Fibroblast of skin of back (primary cell): Measurements from ENCODE around the gene IP6K2.
"Not testable (repeated sequence)": the region's sequence is repeated elsewhere in the genome, so short reads cannot be mapped to it uniquely, and the experiment has no call there.

Experiments used
- DNase-seq: peaks from one replicate; pipeline ENCODE4 v3.0.0-alpha.2; 2013

Gene IP6K2

GRCh38 chr3:48725185-48725855 lies 8.3 kb upstream of the IP6K2 start:
- DNase-seq: not testable (repeated sequence)

GRCh38 chr3:48723725-48724124 lies 6.7 kb upstream of the IP6K2 start:
- no peak for DNase-seq

DNA sequence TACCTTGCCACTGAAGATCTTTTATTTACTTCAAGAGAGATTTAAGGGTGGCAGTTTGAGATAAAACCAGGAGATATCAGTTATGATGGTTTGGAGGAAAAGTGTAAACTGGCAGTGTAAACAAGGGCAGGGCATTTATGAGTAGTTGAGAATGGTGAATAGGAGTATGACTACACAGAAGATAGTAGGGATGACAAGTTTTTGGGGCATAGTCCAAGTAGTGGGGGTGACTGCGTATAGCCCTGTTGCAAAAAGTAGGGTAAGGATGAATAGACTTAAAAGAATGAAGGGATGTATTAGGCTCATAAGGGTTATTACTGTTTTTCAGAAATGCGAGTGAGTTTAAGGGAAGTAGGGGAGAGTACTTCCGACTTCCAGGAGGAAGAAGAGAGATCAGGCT lies 6.3 kb upstream of the IP6K2 start:
- DNase-seq: not testable (repeated sequence)

DNA sequence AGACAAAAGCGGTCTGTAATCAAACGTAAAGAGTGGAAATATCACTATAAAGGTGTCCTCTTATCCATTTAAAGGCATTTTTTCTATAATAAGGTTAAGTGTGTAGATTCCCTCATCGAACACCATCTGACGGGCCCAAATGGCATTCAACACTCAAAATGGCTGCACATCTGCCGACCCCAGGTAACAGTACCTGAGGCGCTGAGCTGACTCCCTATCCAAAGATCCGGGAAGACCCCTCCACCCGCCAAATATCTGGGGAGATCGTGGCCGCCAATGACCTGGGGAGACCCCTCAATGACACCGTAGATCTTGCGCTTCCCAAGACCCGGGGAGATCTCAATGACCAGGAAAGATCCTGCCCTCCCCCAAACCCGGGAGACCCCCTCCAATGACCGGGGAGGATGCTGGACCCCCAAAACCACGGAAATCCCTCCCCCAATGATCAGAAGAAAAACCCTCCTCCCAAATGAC lies 476 bp downstream of the IP6K2 start:
- DNase-seq: no peak

DNA sequence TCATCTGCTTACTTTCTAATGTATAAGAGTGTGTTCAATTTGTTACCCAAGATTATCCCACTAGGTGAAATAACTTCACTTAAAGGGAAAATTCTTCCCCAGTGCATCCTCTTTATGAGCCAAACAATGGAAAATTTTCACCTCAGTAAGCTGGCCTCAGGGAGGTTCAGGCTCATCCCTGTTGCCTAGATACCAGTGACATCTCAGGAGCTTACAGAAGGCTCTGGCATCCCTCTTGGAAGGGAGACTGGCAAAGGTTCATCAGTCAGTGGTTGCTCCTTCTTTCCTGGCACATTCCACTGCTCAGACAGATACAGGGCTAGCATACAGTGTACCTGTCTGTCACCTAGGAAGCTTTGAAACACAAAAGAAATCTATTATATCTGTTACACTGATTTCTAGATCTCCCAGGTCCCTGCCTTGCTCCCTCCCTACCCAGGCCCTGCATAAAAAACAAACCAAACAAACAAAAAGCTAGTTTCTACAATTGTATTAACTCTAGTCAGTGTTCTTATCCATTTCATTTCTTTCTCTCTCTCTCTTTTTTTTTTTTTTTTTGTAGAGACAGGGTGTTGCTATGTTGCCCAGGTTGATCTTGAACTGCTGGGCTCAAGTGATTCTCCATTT lies 1.7 kb downstream of the IP6K2 start:
- DNase-seq: peak; percentile 27

- DNase-seq: no peak
Observed at GRCh38 chr3:48711727-48712126, 5.3 kb downstream of the IP6K2 start.

- no peak for DNase-seq
Observed at GRCh38 chr3:48709051-48709461, 8.0 kb downstream of the IP6K2 start.

GRCh38 chr3:48708481-48708889 lies 8.5 kb downstream of the IP6K2 start:
- DNase-seq: peak; percentile 49

DNA sequence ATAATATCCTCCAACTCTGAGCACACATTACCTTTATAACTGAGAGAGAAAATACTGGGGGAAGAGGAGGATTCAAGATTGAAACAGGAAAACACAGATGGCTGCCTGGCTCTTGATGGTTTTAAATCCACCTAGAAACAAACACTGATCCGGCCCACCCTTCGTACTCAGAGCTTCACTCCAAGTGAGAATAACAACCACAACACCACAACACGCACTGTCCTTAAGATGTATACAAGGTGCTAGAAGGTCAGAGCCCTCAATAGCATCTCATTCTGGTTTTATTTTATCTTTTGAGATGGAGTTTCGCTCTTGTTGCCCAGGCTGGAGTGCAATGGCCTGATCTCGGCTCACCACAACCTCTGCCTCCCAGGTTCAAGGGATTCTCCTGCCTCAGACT lies 9.9 kb downstream of the IP6K2 start:
- DNase-seq: no peak

- no peak for DNase-seq
Observed at GRCh38 chr3:48702320-48702920, 14.6 kb downstream of the IP6K2 start.

DNA sequence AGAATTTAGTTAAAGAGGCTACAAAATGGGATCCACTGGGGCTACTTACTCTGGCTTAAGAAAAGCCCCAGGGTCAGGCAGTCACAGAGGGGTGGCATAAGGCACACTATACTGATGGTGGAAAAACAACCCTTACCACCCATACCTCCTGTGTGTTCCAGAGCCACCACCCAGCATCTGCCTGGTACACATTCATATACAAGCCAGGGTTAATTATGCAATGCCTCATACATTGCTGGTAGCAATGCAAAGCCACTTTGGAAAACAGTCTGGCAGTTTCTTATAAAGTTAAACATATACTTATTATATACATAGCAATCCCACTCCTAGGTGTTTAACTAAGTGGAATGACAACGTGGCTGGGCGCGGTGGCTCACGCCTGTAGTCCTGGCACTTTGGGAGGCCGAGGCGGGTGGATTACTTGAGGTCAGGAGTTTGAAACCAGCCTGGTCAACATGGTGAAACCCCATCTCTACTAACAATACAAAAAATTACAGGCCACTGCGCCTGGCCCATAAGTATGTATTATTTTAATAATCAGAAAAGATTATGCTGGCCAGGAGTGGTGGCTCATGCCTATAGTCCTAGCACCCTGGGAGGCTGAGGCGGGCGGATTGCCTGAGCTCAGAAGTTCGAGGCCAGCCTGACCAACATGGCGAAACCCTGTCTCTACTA lies 16.2 kb downstream of the IP6K2 start:
- DNase-seq: no peak

GRCh38 chr3:48698891-48699290 lies 18.1 kb downstream of the IP6K2 start:
- no peak for DNase-seq

DNA sequence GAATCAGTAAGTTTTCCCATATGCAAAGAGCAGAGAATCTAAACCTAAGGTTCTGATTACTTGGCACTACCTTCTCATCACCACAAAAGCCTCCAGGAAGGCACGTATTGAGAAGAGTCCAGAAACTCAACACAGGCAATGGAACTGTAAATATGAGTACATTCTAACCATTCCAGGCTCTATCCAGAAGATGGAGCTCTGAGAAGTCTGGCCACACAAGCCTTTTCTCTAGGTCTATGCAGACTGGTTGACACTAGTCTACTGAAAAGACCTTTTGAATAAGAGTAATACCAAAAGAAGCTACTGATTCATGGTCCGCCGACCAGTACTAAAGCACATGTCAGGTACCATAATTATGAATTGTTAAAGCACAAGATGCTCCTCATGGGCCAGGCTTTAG lies 19.1 kb downstream of the IP6K2 start:
- DNase-seq: no peak

- DNase-seq: no peak
Observed at GRCh38 chr3:48696601-48697000, 20.4 kb downstream of the IP6K2 start.

- DNase-seq: no peak
Observed at GRCh38 chr3:48696156-48696555, 20.9 kb downstream of the IP6K2 start.

DNA sequence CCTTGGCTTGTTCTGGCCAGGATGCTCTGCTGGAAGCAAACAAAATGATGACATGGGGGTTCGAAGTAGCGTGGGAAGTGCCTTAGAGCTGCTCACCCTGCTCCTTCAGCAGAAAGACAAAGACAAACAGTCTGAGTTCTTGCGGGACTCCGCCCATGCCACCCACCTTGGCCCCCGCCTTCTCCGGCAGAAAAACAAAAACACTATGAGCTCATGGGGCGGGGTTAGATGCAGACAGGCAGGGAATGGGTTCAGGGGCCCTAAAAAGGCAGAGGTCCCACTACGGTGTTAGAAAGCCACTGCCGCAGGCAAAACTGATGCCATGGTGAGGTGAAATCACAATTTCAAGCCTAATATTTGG lies 21.6 kb downstream of the IP6K2 start:
- peak; percentile 66 for DNase-seq

DNA sequence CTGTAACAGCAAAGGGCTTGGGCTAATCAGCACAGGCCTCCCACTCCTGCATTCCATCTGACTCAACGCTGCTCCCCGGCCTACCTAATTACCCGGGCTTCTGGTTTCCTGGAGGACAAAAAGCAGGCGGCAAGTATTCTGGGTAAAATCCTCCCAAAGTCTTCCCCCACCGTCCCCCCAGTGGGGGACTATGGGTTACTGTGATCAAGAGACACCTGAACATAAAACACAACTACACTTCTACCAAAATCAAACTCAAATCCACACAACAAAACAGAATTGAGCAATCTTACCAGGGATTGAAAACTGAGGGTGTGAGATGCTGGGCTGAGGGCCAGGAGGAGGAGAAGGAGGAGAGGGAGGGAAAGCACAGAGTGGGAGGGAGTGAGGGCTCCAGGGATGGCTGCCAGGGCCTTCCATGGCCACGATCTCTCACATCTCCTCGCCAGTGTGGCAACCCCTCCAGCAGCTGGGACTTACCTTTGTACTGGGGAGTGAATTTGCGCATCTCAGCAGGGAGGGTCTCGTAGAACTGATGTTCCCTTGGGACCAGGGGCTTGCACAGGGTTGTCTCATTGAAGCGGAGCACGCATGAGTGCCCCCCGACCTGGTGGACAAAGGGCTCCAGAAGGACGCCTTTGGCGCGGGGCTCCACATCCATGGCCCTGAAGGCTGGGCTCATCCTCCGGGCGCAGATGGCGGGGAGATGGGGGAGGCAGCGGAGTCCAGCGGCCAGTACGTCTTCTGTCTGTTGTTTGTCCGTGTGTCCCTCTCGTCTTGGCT lies 22.2 kb downstream of the IP6K2 start:
- DNase-seq: peak; percentile 85

DNA sequence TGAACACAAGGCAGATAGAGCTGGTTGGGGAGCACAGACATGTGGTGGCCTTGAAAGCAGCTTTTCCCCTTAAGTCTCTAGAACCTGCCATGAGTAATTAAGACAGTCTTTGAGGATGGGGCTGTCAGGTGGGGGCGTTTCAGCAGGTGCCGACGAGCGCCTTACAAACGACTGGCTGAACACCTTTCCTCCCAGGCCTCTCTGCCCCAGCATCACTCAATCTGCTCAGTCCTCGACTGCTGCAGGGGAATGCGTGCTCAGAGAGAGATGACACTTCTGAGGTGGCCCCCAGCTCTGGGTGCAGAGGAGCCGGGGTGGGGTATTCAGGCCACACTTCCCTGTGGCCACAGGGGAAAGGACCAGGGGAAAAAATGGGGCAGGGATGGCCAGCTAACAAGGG lies 23.2 kb downstream of the IP6K2 start:
- no peak for DNase-seq

- DNase-seq: no peak
Observed at GRCh38 chr3:48692551-48692950, 24.5 kb downstream of the IP6K2 start.

- no peak for DNase-seq
Observed at GRCh38 chr3:48690846-48691458, 26.1 kb downstream of the IP6K2 start.

GRCh38 chr3:48689384-48689783 lies 27.6 kb downstream of the IP6K2 start:
- DNase-seq: no peak

DNA sequence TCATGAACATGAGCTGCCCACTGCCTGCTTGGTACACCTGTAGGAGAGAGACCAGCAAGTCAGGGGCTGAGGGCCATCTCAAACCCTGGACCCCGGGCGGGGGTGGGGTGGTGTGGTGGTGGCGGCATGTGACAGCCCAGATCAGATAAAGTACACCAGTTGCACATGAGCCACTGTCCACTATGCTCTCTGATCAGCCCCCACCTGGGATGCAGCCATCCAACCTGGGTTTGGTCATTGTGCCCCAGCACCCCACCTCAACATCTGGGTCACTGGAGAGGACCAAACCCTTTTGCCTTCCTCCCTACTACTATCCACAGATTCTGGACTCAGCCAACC lies 28.3 kb downstream of the IP6K2 start:
- DNase-seq: no peak
